Stimulated activated CD4-positive, alpha-beta T cell treated with anti-CD3 and anti-CD28 coated beads, Interleukin-12 subunit alpha, Interleukin-12 subunit beta, amount 100 ng/mL, for 24 hours (primary cell): Measurements from ENCODE around the gene TECTA.

ENCODE experiments used
- DNase-seq, 2 experiments: peaks; one replicate each; pipeline ENCODE4 v3.0.0-alpha.2; 2020; ENCODE audit warnings: low read depth in 2 of 2

Gene TECTA

DNA sequence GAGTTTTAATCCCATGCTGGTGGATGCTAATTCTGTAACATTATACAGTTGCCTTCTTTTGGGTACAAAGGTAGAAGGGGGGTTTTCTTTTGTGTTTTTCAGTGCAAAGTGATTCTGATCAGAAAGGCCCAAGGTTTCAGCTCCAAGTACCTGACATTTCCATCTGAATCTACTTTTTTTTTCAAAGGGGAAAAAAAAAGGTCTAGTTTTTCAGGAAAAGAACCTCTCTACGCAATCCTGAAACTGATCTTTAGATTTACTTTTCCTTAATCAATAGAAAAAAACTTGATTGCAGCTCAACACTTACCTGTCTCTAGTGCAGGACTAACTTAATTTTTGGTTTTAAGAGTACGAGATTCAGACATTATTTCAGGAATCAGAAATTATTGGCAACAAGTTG lies at the start of gene TECTA:
Gene TECTA, plus strand, starts transcription at position 301 of the 400 bp plus-strand sequence. CDS start 1,423 bp downstream, outside the sequence.
- DNase-seq: no peak

DNA sequence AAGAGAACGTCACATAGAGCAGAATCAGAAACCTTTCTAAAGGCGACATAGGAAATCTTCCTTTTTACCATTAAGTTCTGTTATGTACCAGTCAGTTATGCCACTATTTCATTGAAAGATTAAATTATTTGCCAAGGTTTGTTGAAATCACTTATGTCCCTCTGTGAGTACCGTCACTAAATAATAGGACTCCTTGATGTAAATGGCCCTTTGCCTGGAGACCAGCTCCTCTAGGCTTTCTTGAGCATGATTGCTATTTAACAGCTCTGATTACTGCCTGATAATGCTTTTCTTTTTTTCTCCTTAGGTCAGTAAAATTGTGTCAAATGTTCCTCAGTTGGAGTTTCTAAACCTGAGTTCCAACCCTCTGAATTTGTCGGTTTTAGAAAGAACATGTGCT lies 47.8 kb upstream of the TECTA start:
- DNase-seq: no peak

DNA sequence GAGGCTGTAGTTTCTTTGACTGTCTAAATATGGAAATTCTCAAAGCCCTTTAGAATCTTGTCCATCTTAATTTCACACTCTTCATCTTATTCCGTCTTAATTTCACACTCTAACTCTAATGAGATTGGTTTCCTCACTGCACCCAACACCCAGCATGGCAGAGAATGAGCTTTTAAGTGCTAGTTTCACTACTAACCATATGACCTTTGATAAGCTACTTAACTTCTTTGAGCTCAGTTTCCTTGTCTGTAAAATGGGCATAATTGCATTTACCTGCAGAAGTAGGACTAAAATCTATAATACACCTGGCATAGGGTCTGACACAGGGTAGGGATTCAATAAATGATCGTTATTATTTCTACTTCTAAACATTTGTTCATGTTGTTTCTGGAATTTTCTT lies 46.8 kb upstream of the TECTA start:
- DNase-seq: no peak

GRCh38 chr11:121055076-121055475 lies 46.0 kb upstream of the TECTA start:
- DNase-seq: no peak

GRCh38 chr11:121057922-121058321 lies 43.1 kb upstream of the TECTA start:
- no peak for DNase-seq

GRCh38 chr11:121058941-121059340 lies 42.1 kb upstream of the TECTA start:
- no peak for DNase-seq

DNA sequence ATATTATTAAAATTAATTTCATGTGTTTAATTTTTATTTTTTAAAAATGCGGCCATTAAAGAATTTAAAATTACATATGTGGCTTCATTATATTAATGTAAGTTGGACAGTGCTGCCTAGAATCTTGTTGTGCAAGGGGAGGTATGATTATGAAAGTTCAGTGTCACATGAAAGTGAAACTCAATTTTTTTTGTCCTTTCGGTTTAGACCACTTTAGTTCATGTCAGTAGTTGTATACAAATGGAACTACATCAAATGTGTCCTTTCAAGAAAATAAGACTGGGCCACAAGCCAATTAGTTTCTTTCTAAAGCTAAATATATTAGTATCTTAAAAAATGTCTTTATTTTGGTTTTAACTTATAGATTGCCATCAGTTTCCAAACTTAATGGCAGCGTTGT lies 41.4 kb upstream of the TECTA start:
- DNase-seq: no peak

DNA sequence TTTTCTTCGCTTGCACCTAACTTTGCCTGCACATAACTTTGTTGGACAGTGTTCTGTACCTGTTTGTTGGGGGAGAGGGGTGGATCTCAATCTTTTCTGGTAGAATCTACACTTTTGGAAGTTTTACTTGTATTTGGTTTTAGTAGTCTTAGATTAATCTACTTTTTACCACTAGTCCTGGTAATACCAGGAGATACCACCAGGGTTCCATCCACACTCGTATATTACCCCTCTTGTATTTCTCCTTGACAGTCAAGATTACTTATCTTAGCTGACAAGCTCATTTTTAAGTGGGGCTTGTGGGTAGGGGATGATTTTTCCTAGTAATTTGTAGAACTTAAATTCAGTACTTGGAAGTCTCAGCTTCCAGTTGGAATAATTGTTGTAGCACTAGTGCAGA lies 37.3 kb upstream of the TECTA start:
- DNase-seq: no peak

GRCh38 chr11:121066623-121067022 lies 34.4 kb upstream of the TECTA start:
- no peak for DNase-seq

- DNase-seq: no peak
Observed at GRCh38 chr11:121067026-121067425, 34.0 kb upstream of the TECTA start.

DNA sequence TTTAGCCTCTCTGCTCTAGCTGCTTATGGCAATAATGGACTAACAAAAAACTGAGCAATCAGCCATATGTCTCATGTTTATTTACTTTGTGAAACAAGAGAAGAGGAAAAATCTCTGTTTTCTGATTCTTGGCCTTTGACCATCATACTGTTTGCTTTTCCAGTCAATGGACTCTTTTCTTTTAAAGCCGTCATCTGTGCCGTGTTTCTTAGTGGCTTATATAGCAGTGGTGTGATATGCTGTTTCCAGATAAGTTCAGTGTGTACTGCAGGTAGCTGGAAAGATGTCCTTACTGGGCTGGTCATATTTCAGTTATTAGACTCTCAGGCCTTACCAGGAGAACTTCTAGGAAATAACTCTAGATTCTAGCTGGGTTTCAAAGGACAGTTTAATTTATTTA lies 33.6 kb upstream of the TECTA start:
- no peak for DNase-seq

DNA sequence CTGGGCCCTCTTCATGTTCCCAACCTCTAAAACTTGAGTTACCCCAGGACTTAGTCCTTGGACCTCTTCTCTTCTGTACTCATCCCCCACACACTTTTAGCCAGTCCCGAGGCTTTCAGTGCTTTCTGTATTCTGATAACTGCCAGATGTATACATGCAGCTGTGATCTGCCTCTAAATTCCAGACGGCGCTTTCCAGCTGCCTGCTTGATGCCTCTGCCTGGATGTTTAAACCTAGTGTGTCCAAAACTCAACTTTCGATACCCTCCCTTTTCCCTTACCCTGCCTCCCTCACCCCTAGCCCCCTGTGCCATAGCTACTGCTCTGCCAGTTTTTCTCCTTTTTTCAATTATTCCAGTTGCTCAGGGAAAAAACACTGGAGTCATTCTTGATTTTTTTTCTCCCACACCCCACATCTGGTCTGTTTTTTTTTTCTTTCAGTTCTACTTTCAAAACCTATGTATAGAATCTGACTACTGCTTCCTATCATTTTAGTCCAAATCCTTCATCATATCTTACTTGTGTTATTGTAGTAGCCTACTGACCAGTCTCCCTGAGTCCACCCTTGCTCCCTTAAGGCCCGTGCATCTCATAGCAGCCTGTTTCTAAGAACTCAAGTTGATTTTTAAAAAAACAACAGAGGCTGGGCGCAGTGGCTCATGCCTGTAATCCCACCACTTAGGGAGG lies 32.9 kb upstream of the TECTA start:
- DNase-seq: no peak

GRCh38 chr11:121068787-121069186 lies 32.3 kb upstream of the TECTA start:
- DNase-seq: no peak

DNA sequence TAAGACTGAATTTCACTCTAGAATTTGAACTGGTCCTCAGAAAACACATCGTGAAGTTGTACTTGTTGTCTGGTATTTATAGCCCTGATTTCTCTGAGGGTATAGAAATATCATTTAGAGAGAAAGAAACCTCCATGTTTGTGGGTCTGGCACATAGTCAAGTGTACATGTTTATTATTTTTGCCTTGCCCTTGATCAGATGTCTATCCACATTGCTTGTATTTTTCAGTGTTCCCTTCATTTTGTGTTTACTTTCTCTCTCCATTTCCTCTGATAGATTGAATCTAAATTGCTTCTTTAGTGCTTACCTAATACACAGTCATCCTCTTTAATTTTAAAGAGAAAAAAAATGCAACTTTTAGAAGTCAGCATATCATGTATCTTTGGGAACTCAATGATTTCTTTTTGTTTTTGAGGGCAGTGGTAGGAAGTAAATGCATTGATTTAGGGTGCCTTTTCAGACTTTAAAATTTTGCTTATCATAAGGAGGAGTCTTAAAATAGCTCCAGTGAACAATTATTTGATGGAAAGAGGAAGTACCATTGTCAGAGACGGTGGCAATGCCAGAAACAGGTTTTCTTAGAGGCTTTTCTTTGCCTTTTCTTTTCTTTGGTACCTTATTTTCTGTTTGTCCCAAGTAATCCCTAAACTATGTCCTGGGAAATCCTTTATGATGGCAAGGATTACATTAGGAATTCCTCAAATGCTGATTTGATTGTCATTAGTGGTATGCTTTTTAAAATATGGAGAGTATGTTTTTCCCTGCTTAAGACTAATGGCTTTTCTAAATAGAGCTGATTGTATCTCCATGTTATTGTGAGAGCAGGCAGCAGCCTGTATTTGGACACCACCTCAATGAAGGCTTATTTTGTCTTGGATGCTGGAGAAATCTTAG lies 29.8 kb upstream of the TECTA start:
- DNase-seq: no peak

DNA sequence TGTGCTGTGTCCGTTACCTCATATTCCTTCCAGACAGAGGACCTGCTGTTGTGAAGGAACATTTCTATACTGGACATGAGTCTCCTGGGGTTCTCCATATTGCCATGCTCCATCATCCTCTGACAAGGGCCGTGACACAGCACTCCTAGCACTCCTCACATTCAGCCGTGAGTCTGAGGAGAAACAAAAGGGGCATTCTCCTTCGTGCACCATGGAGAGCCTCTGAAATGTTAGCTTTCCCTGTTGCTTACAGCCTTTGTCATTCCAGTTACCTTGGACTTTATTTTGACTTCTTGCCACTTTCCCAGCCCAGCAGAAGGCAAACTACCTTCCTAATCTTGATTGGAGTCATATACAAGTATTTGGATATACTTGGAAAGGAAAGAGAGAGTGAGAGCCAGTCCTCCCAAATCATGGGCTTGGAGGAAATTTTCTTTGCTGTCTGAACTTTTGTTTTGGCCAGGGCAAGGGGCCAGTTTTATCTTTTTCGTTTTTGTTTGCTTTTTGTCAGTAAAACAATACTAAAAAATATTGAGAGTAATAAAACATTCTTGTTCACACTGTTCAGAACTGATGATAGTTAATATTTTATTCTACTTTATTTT lies 29.1 kb upstream of the TECTA start:
- no peak for DNase-seq

DNA sequence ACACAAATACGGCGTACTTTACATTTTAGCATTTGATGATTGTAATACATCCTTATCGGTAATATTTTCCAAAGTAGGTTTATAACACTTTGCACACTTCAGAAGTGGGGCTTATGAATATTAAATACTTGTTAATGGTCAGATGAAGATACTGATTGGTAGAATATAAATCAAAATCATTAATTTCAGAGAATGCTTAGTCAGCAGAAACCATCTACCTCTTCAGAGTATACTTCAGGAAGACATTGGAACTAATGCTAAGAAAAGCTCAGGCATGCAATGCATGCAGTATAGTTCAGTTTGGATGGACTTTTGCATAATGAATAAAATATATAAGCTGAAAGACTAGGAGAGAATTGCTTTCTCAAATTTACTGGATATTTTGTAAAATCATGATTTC lies 19.7 kb upstream of the TECTA start:
- no peak for DNase-seq

GRCh38 chr11:121082219-121082618 lies 18.8 kb upstream of the TECTA start:
- no peak for DNase-seq

GRCh38 chr11:121082670-121083069 lies 18.4 kb upstream of the TECTA start:
- DNase-seq: no peak

GRCh38 chr11:121086866-121087265 lies 14.2 kb upstream of the TECTA start:
- no peak for DNase-seq

- no peak for DNase-seq
Observed at GRCh38 chr11:121089566-121089965, 11.5 kb upstream of the TECTA start.

DNA sequence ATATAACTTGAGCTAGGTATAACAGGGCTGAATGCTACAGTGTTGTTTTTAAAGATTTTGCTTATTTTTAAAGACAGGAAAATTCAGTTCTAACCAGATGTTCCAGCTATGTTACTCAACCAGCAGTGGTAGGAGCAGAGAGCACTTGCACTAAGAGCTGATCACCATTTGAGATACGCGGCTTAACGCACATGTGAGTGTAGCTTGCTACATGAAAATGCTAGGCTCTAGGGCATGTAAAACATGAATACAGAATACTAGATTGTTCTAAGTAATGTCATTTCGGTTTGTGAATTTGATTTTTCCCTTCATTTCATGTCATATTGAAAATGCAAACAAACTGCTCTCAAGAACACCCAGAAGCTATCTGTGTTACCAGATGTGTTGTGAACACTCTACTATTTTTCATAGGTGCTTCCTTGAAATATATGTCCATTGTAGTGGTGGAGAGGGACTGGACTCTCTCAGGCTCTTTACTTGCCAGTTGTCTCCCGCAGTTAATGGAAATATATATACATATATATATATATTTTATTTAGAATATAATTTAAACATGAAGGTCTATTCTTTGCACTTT lies 10.8 kb upstream of the TECTA start:
- no peak for DNase-seq

DNA sequence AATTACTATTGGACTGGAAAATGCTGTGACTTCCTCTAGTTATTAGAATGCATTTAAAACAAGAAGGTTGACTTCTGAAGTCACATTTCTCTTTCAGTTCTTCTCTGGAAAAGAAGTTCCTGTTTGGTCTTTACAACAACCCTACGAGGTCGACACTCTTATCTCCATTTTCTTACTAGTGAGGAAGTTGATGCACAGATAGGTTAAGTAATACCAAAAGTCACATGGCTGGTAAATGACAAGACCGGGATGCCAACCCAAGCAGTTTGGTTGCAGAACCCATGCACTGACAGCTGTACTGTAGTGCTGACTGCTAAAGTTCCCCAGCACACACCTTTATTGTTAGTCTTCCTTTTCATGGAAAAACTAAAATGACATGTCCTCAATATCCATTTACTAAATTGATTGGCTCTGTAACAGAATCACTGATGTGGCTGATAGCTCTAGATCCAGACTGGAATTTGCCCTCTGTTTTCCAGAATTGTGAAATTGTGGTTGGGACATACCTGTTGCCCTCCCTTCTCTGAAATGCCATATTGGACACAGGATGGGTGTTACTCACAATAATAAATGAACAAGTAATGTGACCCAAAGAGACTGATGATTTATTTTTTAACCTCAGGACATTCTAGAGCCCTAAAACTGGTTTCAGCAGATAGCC lies 9.4 kb upstream of the TECTA start:
- no peak for DNase-seq
